Measurements from ENCODE around the gene SYT14.
"Not testable (repeated sequence)": the region's sequence is repeated elsewhere in the genome, so short reads cannot be mapped to it uniquely, and the experiment has no call there.

SYT14 gene

GRCh38 chr1:210024996-210025395 is 87.0 kb downstream of the SYT14 start:
- no peaks in the 10 kb centered on the region for H3K27me3 Mint-ChIP-seq (ENCODE audit: low read depth)
- no peak overlapping the region for H3K27ac Mint-ChIP-seq
- H3K9me3 Mint-ChIP-seq, result no peaks in the 10 kb centered on the region

GRCh38 chr1:210025870-210026269 is 87.9 kb downstream of the SYT14 start:
- Mint-ChIP-seq H3K9me3 (no peaks in the 10 kb centered on the region), H3K27ac (no peak overlapping the region), H3K4me1 (ENCODE audit: low read depth) (no peaks in the 10 kb centered on the region), H3K36me3 (ENCODE audit: low read depth) (no peaks in the 10 kb centered on the region), H3K27me3 (ENCODE audit: low read depth) (peaks cover 4% of the 10 kb centered on the region), H3K4me3 (no peak overlapping the region)

More at GRCh38 chr1:210024996-210025395, 87.0 kb downstream of the SYT14 start:
- Mint-ChIP-seq H3K36me3 (ENCODE audit: low read depth) (no peaks in the 10 kb centered on the region), H3K4me3 (no peak overlapping the region), H3K4me1 (ENCODE audit: low read depth) (no peaks in the 10 kb centered on the region)

DNA sequence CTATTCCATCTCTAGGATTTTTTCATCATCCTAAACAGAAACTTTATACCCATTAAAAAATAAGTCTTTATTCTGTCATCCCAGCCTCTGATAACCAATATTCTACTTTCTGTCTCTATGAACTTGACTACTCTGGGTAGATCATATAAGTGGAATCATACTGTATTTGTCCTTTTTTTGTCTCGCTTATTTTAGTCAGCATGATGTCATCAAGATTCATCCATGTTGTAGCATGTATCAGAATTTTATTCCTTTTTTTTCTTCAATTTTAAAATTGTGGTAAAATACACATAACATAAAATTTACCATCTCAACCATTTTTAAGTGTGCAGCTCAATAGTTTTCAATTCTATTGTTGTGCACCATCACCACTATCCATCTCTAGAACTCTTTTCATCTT is 90.0 kb downstream of the SYT14 start:
- H3K9me3 Mint-ChIP-seq, result no peaks in the 10 kb centered on the region
- H3K27me3 Mint-ChIP-seq (ENCODE audit: low read depth), result peaks cover 4% of the 10 kb centered on the region
- H3K27ac Mint-ChIP-seq, result no peak overlapping the region
- H3K4me3 Mint-ChIP-seq, result no peak overlapping the region
- no peaks in the 10 kb centered on the region for H3K36me3 Mint-ChIP-seq (ENCODE audit: low read depth)
- no peaks in the 10 kb centered on the region for H3K4me1 Mint-ChIP-seq (ENCODE audit: low read depth)

DNA sequence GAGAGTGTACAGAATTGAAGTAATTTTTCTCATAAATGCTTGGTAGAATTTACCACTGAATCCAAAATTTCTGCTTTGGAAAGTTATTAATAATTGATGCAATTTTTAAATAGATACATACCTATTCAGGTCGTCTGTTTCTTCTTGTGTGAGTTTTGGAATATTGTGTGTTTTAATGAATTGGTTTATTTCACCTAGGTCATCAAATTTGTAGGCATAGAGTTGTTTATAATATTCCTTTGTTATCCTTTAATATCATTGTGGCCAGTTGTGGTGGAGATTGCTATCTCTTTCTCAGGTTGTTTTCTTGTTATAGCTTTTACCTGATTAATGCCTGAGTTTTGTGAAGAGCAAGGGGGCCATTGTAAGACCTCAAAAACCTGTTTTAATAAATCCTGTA is 93.5 kb downstream of the SYT14 start:
- Mint-ChIP-seq H3K4me1 (ENCODE audit: low read depth) (no peaks in the 10 kb centered on the region), H3K9me3 (no peaks in the 10 kb centered on the region), H3K36me3 (ENCODE audit: low read depth) (no peaks in the 10 kb centered on the region), H3K27ac (no peak overlapping the region), H3K4me3 (no peak overlapping the region), H3K27me3 (ENCODE audit: low read depth) (peaks cover 4% of the 10 kb centered on the region)

GRCh38 chr1:210043058-210043457 is 105.0 kb downstream of the SYT14 start:
- Mint-ChIP-seq H3K36me3 (ENCODE audit: low read depth) (no peaks in the 10 kb centered on the region), H3K9me3 (no peaks in the 10 kb centered on the region), H3K4me3 (no peak overlapping the region), H3K27ac (no peak overlapping the region), H3K4me1 (ENCODE audit: low read depth) (no peaks in the 10 kb centered on the region), H3K27me3 (ENCODE audit: low read depth) (no peaks in the 10 kb centered on the region)

- Mint-ChIP-seq H3K4me1 (ENCODE audit: low read depth) (no peaks in the 10 kb centered on the region), H3K27me3 (ENCODE audit: low read depth) (no peaks in the 10 kb centered on the region), H3K4me3 (no peak overlapping the region), H3K36me3 (ENCODE audit: low read depth) (no peaks in the 10 kb centered on the region), H3K9me3 (no peaks in the 10 kb centered on the region), H3K27ac (no peak overlapping the region)
These were observed 111.6 kb downstream of the SYT14 start for GRCh38 chr1:210049616-210050015.

DNA sequence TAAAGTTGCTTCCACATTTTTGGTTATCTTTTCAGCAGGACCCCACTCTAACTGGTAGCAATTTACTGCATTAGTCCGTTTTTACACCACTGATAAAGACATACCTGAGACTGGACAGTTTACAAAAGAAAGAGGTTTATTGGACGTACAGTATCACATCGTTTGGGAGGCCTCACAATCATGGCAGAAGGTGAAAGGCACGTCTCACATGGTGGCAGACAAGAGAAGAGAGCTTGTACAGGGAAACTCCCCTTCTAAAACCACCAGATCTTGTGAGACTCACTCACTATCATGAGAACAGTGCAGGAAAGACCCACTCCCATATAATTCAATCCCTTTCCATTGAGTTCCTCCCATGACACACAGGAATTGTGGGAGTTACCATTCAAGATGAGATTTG is 112.5 kb downstream of the SYT14 start:
- not testable (repeated sequence) for H3K4me3 Mint-ChIP-seq; H3K4me1 Mint-ChIP-seq (ENCODE audit: low read depth); H3K27me3 Mint-ChIP-seq (ENCODE audit: low read depth); H3K9me3 Mint-ChIP-seq; H3K36me3 Mint-ChIP-seq (ENCODE audit: low read depth); H3K27ac Mint-ChIP-seq

- H3K9me3 Mint-ChIP-seq, result no peaks in the 10 kb centered on the region
- no peaks in the 10 kb centered on the region for H3K4me1 Mint-ChIP-seq (ENCODE audit: low read depth)
- no peak overlapping the region for H3K27ac Mint-ChIP-seq
- H3K36me3 Mint-ChIP-seq (ENCODE audit: low read depth), result no peaks in the 10 kb centered on the region
- H3K4me3 Mint-ChIP-seq, result no peak overlapping the region
- H3K27me3 Mint-ChIP-seq (ENCODE audit: low read depth), result no peaks in the 10 kb centered on the region
These were observed 115.1 kb downstream of the SYT14 start for GRCh38 chr1:210053126-210053525.

- H3K4me1 Mint-ChIP-seq (ENCODE audit: low read depth), result no peaks in the 10 kb centered on the region
- no peak overlapping the region for H3K27ac Mint-ChIP-seq
- no peak overlapping the region for H3K4me3 Mint-ChIP-seq
- H3K27me3 Mint-ChIP-seq (ENCODE audit: low read depth), result no peaks in the 10 kb centered on the region
- no peaks in the 10 kb centered on the region for H3K36me3 Mint-ChIP-seq (ENCODE audit: low read depth)
- H3K9me3 Mint-ChIP-seq, result no peaks in the 10 kb centered on the region
These were observed 119.6 kb downstream of the SYT14 start for GRCh38 chr1:210057593-210057992.

- no peak overlapping the region for H3K4me3 Mint-ChIP-seq
- H3K4me1 Mint-ChIP-seq (ENCODE audit: low read depth), result no peaks in the 10 kb centered on the region
- no peaks in the 10 kb centered on the region for H3K27me3 Mint-ChIP-seq (ENCODE audit: low read depth)
- H3K36me3 Mint-ChIP-seq (ENCODE audit: low read depth), result no peaks in the 10 kb centered on the region
- H3K27ac Mint-ChIP-seq, result no peak overlapping the region
- no peaks in the 10 kb centered on the region for H3K9me3 Mint-ChIP-seq
These were observed 124.0 kb downstream of the SYT14 start for GRCh38 chr1:210061992-210062391.

DNA sequence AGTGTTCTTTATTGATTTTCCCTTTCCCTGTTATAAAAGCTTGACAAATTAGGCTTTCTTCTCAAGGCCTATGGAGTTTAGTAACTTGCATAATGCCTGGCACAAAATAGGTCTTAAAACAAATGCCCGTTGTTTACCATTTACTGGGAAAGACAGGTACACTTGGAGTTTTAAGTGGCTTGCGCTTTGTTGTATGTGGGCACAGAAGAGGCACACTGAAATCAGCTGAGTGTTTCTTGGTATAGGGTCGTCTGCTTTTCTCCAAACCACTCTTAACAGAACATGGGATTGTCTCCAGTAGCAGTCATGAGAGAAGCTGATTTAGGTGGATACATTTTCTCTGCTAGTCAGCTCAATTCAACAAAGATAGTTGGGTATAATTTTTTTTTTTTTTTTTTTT is 132.5 kb downstream of the SYT14 start:
- Mint-ChIP-seq H3K9me3 (no peaks in the 10 kb centered on the region), H3K4me1 (ENCODE audit: low read depth) (no peaks in the 10 kb centered on the region), H3K27me3 (ENCODE audit: low read depth) (no peaks in the 10 kb centered on the region), H3K4me3 (no peak overlapping the region), H3K36me3 (ENCODE audit: low read depth) (no peaks in the 10 kb centered on the region), H3K27ac (no peak overlapping the region)

- Mint-ChIP-seq H3K4me1 (ENCODE audit: low read depth) (no peaks in the 10 kb centered on the region), H3K9me3 (no peaks in the 10 kb centered on the region), H3K4me3 (no peak overlapping the region), H3K27ac (no peak overlapping the region), H3K36me3 (ENCODE audit: low read depth) (no peaks in the 10 kb centered on the region), H3K27me3 (ENCODE audit: low read depth) (no peaks in the 10 kb centered on the region)
These were observed 134.1 kb downstream of the SYT14 start for GRCh38 chr1:210072129-210072528.

GRCh38 chr1:210072896-210073504 is 135.0 kb downstream of the SYT14 start:
- no peaks in the 10 kb centered on the region for H3K4me1 Mint-ChIP-seq (ENCODE audit: low read depth)
- H3K9me3 Mint-ChIP-seq, result no peaks in the 10 kb centered on the region
- H3K27me3 Mint-ChIP-seq (ENCODE audit: low read depth), result no peaks in the 10 kb centered on the region
- no peaks in the 10 kb centered on the region for H3K36me3 Mint-ChIP-seq (ENCODE audit: low read depth)
- H3K27ac Mint-ChIP-seq, result no peak overlapping the region
- no peak overlapping the region for H3K4me3 Mint-ChIP-seq

GRCh38 chr1:210074904-210075303 is 136.9 kb downstream of the SYT14 start:
- Mint-ChIP-seq H3K36me3 (ENCODE audit: low read depth) (no peaks in the 10 kb centered on the region), H3K9me3 (no peaks in the 10 kb centered on the region), H3K4me3 (no peak overlapping the region), H3K4me1 (ENCODE audit: low read depth) (no peaks in the 10 kb centered on the region), H3K27me3 (ENCODE audit: low read depth) (no peaks in the 10 kb centered on the region), H3K27ac (no peak overlapping the region)

DNA sequence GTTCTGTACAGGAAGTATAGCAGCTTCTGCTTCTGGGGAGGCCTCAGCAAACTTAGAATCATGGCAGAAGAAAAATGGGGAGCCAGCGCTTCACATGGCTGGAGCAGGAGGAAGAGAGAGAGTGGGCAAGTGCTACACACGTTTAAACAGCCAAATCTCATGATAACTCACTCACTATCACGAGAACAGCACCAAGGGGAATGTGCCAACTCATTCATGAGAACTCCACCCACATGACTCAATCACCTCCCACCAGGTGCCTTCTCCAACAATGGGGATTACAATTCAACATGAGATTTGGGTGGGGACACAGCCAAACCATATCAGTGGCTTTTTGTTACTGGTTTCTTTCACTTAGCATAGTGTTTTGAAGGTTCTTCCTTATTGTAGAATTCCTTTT is 138.6 kb downstream of the SYT14 start:
- H3K9me3 Mint-ChIP-seq, result no peaks in the 10 kb centered on the region
- no peaks in the 10 kb centered on the region for H3K27me3 Mint-ChIP-seq (ENCODE audit: low read depth)
- H3K36me3 Mint-ChIP-seq (ENCODE audit: low read depth), result no peaks in the 10 kb centered on the region
- no peak overlapping the region for H3K4me3 Mint-ChIP-seq
- H3K27ac Mint-ChIP-seq, result no peak overlapping the region
- H3K4me1 Mint-ChIP-seq (ENCODE audit: low read depth), result no peaks in the 10 kb centered on the region

GRCh38 chr1:210081494-210081893 is 143.5 kb downstream of the SYT14 start:
- H3K27ac Mint-ChIP-seq, result no peak overlapping the region
- H3K36me3 Mint-ChIP-seq (ENCODE audit: low read depth), result no peaks in the 10 kb centered on the region
- no peaks in the 10 kb centered on the region for H3K9me3 Mint-ChIP-seq
- no peak overlapping the region for H3K4me3 Mint-ChIP-seq
- no peaks in the 10 kb centered on the region for H3K27me3 Mint-ChIP-seq (ENCODE audit: low read depth)
- H3K4me1 Mint-ChIP-seq (ENCODE audit: low read depth), result no peaks in the 10 kb centered on the region
